B cell (primary cell): Measurements from ENCODE around the gene ROMO1.

ENCODE experiments used
- EZH2 ChIP-seq: IDR thresholded peaks from 2 replicates; pipeline ENCODE4 v1.6.1; 2012; ENCODE audit warnings: borderline replicate concordance, low read depth, mild to moderate bottlenecking, moderate library complexity, low read length; ENCODE audit not compliant: insufficient read depth, poor library complexity, severe bottlenecking
- TF ChIP-seq, protein P1 (sequence below): fragments of 200-600 bp; IDR thresholded peaks from one replicate; pipeline ENCODE4 v1.8.0; 2022; ENCODE audit warnings: antibody characterized with exemption, mild to moderate bottlenecking

DNA sequence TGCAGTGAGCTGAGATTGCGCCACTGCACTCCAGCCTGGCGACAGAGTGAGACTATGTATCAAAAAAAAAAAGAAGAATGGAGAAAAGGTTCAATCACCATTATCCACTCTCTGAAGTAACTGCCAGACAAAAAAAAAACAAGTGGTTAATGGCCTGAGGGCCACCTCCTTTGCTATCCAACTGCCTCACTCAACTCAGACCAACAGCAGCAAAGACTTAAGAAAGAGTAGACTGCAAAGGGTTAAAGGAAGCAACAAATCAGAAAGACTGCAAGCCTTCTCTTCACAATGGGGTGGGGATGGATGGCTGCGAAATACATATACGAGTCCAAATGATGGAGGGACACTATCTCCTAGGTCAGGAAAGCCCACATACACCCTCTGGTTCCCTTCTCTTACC lies 3.2 kb upstream of the ROMO1 start:
- TF ChIP-seq, protein P1, sequence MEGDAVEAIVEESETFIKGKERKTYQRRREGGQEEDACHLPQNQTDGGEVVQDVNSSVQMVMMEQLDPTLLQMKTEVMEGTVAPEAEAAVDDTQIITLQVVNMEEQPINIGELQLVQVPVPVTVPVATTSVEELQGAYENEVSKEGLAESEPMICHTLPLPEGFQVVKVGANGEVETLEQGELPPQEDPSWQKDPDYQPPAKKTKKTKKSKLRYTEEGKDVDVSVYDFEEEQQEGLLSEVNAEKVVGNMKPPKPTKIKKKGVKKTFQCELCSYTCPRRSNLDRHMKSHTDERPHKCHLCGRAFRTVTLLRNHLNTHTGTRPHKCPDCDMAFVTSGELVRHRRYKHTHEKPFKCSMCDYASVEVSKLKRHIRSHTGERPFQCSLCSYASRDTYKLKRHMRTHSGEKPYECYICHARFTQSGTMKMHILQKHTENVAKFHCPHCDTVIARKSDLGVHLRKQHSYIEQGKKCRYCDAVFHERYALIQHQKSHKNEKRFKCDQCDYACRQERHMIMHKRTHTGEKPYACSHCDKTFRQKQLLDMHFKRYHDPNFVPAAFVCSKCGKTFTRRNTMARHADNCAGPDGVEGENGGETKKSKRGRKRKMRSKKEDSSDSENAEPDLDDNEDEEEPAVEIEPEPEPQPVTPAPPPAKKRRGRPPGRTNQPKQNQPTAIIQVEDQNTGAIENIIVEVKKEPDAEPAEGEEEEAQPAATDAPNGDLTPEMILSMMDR = no peak
- no peak for TF ChIP-seq EZH2
